Stomach (tissue), 9 donors: ENCODE data around the gene CD164L2. TPM values are rescaled to one million over a fixed set of nuclear protein-coding genes. Genes with fewer than 3 reads are reported as not detected.
A peak's percentile ranks its signal among the peaks of the same experiment; 100 is the strongest.
"Not testable (repeated sequence)": the region's sequence is repeated elsewhere in the genome, so short reads cannot be mapped to it uniquely, and the experiment has no call there.

Experiments used
- DNase-seq, 2 donors: peaks; one replicate each; pipeline versions ENCODE4 v3.0.0 to v3.0.0-alpha.2; 2013 to 2019
- H3K27ac ChIP-seq, 5 donors: fragments of 200-600 bp in 4 of 5; sonication (generic) in 4 of 5; one replicate each; pipeline ENCODE4 v1.5.1; 2013 to 2019; ENCODE audit warnings: mild to moderate bottlenecking in 1 of 5, moderate library complexity in 1 of 5
- H3K27me3 ChIP-seq, 3 donors: fragments of 200-600 bp; sonication (generic); one replicate each; pipeline ENCODE4 v1.5.1; 2017 to 2019; ENCODE audit warnings: mixed run types in 1 of 3
- H3K36me3 ChIP-seq, 4 donors: fragments of 200-600 bp; sonication (generic); 1 replicate in 3 of 4; 2 replicates in 1 of 4; pipeline ENCODE4 v1.5.1; 2016 to 2019
- H3K4me1 ChIP-seq, 4 donors: fragments of 200-600 bp; sonication (generic); one replicate each; pipeline ENCODE4 v1.5.1; 2016 to 2019
- H3K4me3 ChIP-seq, 4 donors: fragments of 200-600 bp; sonication (generic) in 3 of 4; one replicate each; pipeline ENCODE4 v1.5.1; 2016 to 2019; ENCODE audit warnings: mild to moderate bottlenecking in 1 of 4
- H3K9me3 ChIP-seq, 4 donors: fragments of 200-600 bp; sonication (generic); one replicate each; pipeline ENCODE4 v1.5.1; 2016 to 2019
- EP300 ChIP-seq: sonication (generic); formaldehyde crosslinking; IDR thresholded peaks from one replicate; pipeline ENCODE4 v1.6.1; 2017; ENCODE audit warnings: antibody characterized with exemption
- POLR2A ChIP-seq, 4 donors: fragments of 450-650 bp; IDR thresholded peaks; one replicate each; pipeline ENCODE4 v1.6.1; 2016; ENCODE audit warnings: antibody characterized with exemption in 4 of 4, control low read depth in 2 of 4, mild to moderate bottlenecking in 1 of 4, moderate library complexity in 1 of 4
- POLR2AphosphoS5 ChIP-seq, 3 donors: sonication (generic); formaldehyde crosslinking; IDR thresholded peaks; one replicate each; pipeline ENCODE4 v1.6.1; 2016; ENCODE audit warnings: antibody characterized with exemption in 3 of 3
- WGBS, 5 donors: extraction: QIAGEN DNeasy Blood & Tissue Kit in 3 of 5; methylation state at CpG; one replicate each; pipeline versions ENCODE4 v1.1.5 to v1.1.7; 2013 to 2018; 5-methylcytosine and 5-hydroxymethylcytosine counted together
- intact Hi-C: fragments of 100-400 bp; cut with DNase I; formaldehyde crosslinking; loops from one replicate; pipeline ENCODE4 v1.15.1; 2023; ENCODE audit warnings: low total_unique reads
- polyA plus RNA-seq, 3 donors: library from polyadenylated mRNA; stranded (reverse); fragments of 200-250 nt; gene quantifications; one replicate each; pipeline ENCODE4 v1.2.3, GENCODE V29; 2013
- total RNA-seq, 5 donors: library from RNA; depleted of rRNA; stranded (reverse); fragments of >200 nt; gene quantifications; one replicate each; pipeline versions ENCODE4 v1.1.0 to v1.2.3, GENCODE V29; 2014 to 2016
- TF ChIP-seq, protein P1 (sequence below), 7 experiments: fragments of 450-650 bp in 4 of 7; fragments of 200-600 bp in 3 of 7; sonication (generic) in 3 of 7; IDR thresholded peaks; one replicate each; pipeline ENCODE4 v1.5.1; 2016 to 2019; ENCODE audit warnings: antibody characterized with exemption in 7 of 7, control low read depth in 2 of 7, mild to moderate bottlenecking in 1 of 7
- donor health status: healthy with polysubstance abuse.
- donor health status: Bipolar disorder and iron deficiency.
- donor health status: healthy.

The CD164L2 gene
- total and polyA plus RNA-seq, 8 donors = 1.5 to 8.7 TPM; not detected in 6

DNA sequence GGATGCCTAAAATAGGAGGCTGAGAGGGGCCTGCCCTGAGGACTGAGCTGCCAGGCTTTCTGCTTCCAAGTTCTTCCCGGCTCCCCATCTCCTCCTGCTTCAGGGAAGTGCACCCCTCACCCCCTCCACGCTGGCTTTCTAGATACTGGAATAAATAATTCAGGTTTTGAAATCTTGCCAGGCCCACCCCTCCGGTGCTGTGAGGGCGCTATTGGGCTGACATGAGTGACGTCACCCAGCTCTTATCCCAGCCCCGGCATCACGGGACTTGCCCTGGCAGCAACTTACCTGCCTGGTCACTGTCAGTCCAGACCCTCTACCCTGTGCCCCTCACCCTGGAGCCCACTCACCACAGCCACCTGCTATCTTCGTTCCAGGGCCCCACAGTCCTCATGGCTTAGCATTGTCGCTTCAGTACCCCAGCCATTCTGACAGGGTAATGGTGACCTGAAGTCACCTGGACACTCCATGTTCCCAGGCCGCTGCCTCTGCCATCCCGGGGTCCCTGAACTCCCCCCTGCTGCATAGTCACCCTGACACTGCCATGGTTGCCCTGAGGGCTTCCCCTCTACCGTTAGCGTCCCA is 8.5 kb upstream of the CD164L2 start:
- TF ChIP-seq, protein P1, sequence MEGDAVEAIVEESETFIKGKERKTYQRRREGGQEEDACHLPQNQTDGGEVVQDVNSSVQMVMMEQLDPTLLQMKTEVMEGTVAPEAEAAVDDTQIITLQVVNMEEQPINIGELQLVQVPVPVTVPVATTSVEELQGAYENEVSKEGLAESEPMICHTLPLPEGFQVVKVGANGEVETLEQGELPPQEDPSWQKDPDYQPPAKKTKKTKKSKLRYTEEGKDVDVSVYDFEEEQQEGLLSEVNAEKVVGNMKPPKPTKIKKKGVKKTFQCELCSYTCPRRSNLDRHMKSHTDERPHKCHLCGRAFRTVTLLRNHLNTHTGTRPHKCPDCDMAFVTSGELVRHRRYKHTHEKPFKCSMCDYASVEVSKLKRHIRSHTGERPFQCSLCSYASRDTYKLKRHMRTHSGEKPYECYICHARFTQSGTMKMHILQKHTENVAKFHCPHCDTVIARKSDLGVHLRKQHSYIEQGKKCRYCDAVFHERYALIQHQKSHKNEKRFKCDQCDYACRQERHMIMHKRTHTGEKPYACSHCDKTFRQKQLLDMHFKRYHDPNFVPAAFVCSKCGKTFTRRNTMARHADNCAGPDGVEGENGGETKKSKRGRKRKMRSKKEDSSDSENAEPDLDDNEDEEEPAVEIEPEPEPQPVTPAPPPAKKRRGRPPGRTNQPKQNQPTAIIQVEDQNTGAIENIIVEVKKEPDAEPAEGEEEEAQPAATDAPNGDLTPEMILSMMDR (IDR thresholded peaks at IDR 0.05) = no peak
- TF ChIP-seq POLR2A (IDR thresholded peaks at IDR 0.05) = no peak
- TF ChIP-seq POLR2AphosphoS5 (IDR thresholded peaks at IDR 0.05) = no peak
- no peak for TF ChIP-seq EP300
- 5 to 11% (median 6%) methylated on average over 13 of the region's 13 CpGs for WGBS, 5 donors

DNA sequence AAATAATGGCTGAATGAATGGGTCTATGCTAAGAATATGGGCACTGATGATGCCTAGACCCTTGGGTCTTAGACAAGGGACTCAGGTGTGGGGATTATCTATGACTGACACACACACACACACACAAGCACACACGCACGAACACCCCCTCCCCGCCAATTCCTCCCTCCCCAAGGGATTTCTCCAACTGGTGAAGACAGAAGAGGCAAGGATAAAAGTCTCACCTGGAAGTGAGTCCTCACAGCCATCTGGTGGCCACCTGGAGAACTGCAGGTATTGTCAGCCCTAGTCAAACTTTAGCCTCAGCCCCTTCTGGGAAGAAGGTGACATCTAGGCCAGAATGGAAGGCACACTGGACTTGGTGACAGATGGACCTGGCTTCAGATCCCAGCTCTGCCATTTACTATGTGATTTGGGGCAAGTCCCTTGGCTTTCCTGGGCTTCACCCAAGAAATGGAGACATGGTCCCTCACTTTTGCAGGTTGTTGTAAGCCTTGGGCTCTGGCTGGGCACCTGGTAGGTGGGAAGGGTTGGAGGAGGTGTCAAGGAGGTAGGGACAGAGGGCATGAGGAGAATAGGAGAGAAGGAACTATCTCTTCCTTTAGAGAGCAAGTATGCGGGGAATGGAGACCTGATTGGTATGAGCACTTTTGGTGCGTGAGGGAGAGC is 5.3 kb upstream of the CD164L2 start:
- peak overlapping the region in 1 of 5 donors; percentile 45 for H3K27ac ChIP-seq
- H3K4me3 ChIP-seq = no peak overlapping the region
- no peaks in the 10 kb centered on the region for H3K36me3 ChIP-seq
- DNase-seq = peak; percentile 83 to 86
- H3K27me3 ChIP-seq = peaks cover 0 to 8% (median 0%) of the 10 kb centered on the region in 3 donors
- intact Hi-C loops = no loop called here
- WGBS, 5 donors = 39 to 43% (median 41%) methylated on average over 5 of the region's 5 CpGs
- TF ChIP-seq POLR2A (IDR thresholded peaks at IDR 0.05) (no peak), EP300 (no peak), POLR2AphosphoS5 (IDR thresholded peaks at IDR 0.05) (peak in 1 of 3 donors; percentile 40)
- TF ChIP-seq, protein P1 (IDR thresholded peaks at IDR 0.05) = peak in 6 of 7 experiments; percentile 61 to 97 (median 90)
- peaks cover 17 to 26% (median 20%) of the 10 kb centered on the region in 4 donors for H3K4me1 ChIP-seq
- no peaks in the 10 kb centered on the region for H3K9me3 ChIP-seq

More for the DNA sequence above, 8.5 kb upstream of the CD164L2 start:
- H3K4me3 ChIP-seq = peak overlapping the region; percentile 44 to 58 (median 50)
- peak overlapping the region in 4 of 5 donors; percentile 30 to 83 (median 68) for H3K27ac ChIP-seq
- H3K9me3 ChIP-seq = no peaks in the 10 kb centered on the region
- peaks cover 22 to 35% (median 25%) of the 10 kb centered on the region in 4 donors for H3K4me1 ChIP-seq
- no peaks in the 10 kb centered on the region for H3K36me3 ChIP-seq
- DNase-seq = peak; percentile 46 to 85
- intact Hi-C loops = loop anchor here (5.0 kb wide), 2 partner anchors 34 to 89 kb away; no protein-coding TSS in a partner anchor
- peaks cover 0 to 6% (median 0%) of the 10 kb centered on the region in 3 donors for H3K27me3 ChIP-seq

DNA sequence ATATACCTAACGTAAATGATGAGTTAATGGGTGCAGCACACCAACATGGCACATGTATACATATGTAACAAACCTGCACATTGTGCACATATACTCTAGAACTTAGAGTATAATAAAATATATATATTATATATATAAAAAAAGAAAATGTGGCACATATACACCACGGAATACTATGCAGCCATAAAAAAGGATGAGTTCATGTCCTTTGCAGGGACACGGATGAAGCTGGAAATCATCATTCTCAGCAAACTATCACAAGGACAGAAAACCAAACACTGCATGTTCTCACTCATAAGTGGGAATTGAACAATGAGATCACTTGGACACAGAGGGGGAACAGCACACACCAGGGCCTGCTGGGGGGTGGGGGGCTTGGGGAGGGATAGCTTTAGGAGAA is 1.7 kb upstream of the CD164L2 start:
- WGBS, 5 donors = 82 to 98% (median 93%) methylated on average over 3 of the region's 3 CpGs

DNA sequence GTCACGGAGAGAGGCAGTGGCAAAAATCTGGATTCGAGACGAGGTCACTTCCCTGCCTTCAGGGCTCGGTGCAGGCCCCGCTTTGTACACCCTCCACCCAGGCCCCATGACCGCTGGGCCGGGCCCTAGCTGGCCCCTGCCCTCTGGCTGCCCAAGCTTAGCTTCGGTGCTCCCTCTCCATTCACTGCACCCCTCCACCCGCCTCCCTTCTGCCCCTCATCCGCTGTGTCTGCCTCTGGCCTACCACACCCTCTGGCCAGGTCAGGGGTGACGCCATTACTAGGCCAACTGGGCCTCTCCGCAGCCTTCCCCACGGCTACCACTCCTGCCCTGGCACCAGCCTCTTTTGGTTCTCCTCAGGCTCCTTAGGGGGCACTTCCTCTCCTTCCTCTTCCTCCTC is 528 bp upstream of the CD164L2 start:
- no peak overlapping the region for H3K27ac ChIP-seq
- peaks cover 0 to 17% (median 5%) of the 10 kb centered on the region in 3 donors for H3K27me3 ChIP-seq
- no peak for DNase-seq

More for the DNA sequence above, 1.7 kb upstream of the CD164L2 start:
- H3K4me3 ChIP-seq, H3K36me3 ChIP-seq, H3K9me3 ChIP-seq, H3K27ac ChIP-seq, intact Hi-C loops, DNase-seq: not testable (repeated sequence)
- Histone ChIP-seq H3K4me1 (peaks cover 6 to 12% (median 9%) of the 10 kb centered on the region in 4 donors), H3K27me3 (peaks cover 0 to 17% (median 5%) of the 10 kb centered on the region in 3 donors)

More for the DNA sequence above, 528 bp upstream of the CD164L2 start:
- H3K4me1 ChIP-seq = peaks cover 6 to 12% (median 8%) of the 10 kb centered on the region in 4 donors
- no peaks in the 10 kb centered on the region for H3K9me3 ChIP-seq
- intact Hi-C loops = no loop called here
- no peaks in the 10 kb centered on the region for H3K36me3 ChIP-seq
- no peak overlapping the region for H3K4me3 ChIP-seq
- 84 to 90% (median 86%) methylated on average over 13 of the region's 13 CpGs for WGBS, 5 donors
- TF ChIP-seq EP300 = no peak
- no peak for TF ChIP-seq POLR2AphosphoS5 (IDR thresholded peaks at IDR 0.05)
- TF ChIP-seq, protein P1 (IDR thresholded peaks at IDR 0.05) = no peak
